ENCODE data around the gene FRMD1.

FRMD1 gene

DNA sequence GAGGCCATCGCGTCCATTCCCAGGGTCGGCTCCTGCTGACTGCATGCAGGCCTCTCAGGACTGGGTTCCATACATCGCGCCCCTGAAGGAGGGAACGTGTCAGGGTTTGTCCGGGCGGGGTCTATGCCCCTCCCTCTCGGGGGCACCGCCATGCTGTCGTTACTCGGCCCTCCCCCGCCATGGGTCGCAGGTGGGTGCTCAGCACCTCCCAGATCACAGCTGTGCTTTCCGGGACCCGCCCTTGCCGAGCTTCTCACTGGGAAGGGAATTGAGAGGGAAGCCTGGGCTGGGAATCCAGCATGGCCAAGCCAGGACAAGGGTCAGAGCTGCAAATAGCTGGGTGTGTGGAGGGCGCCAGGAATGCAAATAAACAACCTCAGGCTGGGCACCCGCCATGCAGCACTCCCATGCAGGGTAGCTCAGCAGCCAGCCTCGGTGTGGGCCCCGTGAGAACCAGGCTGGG, at the start of gene FRMD1:
TSS of gene FRMD1 (minus strand) at position 270 of the 463 bp plus-strand sequence. CDS start at position 152, 118 bp downstream.
- no peak for DNase-seq

DNA sequence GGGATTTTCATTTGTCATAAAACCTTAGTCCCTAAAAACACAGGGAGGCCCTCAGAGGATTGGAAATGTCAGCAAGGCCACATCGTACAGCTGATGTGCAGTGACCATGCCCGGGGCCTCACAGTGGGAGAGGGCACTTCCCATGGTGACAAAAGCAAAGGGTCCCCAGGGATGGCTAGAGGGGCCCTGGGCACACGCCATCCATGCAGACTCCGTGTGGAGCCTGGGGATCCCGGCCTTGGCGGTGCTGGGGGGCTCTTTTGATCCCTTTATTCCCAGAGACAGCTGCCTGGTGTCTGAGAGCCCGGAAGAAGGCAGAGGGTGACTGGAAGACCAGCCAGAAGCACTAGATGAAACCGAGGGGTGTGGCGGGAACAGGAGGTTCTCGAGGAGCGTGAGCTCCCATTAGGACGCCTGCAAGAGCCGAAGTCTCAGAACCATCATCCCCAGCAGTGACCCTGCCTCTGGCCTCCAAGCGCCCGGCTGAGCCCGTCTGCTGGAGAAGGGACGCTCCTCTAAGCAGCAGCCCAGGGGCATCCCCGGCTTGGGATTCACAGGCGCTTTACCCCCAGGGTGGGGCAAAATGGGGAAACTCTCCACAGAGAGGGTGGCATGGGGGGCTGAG, 49.1 kb upstream of the FRMD1 start:
- DNase-seq, result no peak

DNA sequence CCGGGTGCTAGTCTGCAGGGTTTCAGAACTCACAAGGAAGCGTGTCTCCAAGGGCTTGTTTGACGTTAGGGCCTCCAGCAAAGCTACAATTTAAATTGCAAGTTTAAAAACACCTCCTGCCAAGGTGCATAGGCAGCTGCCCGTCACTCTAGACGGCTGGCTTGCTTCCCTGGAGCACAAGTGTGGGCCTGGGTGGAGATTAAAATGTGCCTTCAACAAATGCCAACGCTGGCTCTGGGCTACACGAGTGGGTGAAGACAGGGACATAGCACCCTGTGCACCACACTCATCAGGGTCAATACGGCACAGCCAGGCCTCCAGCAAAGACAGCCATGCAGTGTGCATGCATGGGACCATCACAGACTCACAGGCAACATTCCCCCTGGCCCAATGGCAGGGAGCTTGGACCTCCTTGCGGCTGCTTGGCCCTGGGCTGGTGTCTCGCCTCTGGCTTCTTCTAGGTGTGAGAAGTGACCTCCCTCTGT, 48.4 kb upstream of the FRMD1 start:
- no peak for DNase-seq

DNA sequence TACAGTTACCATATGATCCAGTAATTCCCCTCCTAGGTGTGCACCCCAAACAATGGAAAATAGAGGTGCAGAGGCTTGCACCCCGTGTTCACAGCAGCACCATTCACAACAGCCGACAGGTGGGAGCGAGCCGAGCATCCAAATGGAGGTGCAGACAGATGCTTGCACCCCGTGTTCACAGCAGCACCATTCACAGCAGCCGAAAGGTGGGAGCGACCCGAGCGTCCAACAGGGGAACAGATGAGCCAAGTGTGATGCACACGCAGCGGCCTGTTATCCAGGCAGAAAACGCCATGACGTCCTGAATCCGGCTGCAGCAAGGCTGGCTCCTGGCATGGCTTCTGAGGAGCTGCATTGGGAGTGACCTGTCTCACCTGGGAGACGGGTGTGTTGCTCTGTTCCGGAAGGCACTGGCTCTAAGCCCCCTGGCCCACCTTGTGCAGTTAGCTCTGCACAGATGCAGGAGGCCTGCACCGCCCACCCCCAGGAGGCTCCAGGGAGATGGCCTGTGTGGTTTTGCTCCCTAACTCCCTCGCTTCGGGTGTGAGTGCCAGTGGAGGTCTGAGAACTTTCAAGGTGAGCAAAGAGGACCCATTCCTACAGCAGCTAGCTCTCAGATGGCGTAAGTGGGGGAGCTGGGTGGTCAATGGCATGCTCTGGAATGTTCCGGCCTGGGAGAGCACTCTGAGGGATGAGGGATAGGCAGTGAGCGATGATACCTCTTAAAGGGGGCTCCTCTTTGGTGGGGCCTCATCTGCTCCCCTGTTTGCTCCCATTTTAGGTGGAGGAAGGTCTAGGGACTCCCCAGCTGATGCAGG, 47.8 kb upstream of the FRMD1 start:
- no peak for DNase-seq

DNA sequence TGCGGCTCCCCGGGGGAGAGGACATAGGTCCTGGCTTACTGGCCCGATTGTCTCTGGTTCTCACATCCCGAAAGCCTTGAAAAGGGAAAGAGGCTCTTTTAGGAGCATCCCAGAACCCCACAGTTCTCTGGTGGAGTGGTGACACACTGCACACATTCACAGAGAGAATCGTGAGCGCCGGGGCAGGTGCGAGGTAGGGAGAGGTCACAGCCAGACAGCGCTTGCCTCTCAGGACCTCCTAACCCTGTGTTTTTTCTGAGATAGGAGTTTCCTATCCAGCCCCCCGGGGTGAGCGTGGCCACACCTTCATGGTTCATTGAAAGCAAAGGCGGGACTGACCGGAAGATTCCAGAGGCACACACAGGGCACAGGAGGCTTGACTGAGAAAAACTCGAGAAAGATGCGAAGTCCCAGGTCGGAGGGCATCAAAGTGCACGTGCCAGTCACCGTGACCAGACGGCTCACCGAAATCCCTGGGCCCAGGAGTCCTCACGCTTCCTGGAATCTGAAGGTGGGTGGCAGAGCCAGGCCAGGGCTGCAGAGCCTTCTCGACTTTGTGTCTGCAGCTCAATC, 46.5 kb upstream of the FRMD1 start:
- DNase-seq, result no peak

DNA sequence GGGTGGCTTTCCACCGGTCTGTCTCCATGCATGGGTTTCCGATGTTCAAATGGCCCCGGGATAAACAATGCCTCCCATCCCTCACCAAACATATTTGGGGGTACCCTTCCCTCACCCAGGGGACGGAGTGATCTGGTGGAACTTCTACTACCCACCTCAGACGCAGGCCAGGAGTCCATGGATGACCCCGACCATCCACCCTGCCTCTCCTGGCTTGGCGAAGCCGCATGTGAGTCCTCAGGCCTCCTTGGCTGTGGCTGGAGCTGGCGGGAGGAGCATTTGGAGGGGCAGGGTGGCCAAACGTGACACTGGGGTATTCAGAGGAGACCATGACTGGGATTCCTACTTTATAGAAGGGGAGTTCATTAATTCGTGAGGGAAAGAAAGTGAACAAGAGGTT, 45.9 kb upstream of the FRMD1 start:
- DNase-seq, result no peak

DNA sequence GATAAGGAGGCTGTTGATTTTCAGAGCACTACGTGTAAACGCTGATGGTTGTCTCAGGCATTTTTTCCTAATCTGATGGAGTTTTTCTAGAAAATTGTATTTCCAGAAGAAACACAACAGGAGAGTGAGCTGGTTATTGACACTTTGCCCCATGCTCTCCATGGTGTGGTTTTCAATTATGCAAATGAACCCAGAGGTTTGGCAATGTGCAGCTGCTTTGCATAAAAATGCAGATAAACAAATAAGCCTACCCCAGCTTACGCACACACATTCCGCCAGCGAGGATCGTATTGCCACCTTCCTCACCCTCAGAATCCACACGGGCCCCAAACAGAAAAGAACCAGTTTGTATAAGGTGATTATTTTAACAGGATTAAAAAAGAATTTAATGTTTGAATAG, 45.1 kb upstream of the FRMD1 start:
- no peak for DNase-seq

DNA sequence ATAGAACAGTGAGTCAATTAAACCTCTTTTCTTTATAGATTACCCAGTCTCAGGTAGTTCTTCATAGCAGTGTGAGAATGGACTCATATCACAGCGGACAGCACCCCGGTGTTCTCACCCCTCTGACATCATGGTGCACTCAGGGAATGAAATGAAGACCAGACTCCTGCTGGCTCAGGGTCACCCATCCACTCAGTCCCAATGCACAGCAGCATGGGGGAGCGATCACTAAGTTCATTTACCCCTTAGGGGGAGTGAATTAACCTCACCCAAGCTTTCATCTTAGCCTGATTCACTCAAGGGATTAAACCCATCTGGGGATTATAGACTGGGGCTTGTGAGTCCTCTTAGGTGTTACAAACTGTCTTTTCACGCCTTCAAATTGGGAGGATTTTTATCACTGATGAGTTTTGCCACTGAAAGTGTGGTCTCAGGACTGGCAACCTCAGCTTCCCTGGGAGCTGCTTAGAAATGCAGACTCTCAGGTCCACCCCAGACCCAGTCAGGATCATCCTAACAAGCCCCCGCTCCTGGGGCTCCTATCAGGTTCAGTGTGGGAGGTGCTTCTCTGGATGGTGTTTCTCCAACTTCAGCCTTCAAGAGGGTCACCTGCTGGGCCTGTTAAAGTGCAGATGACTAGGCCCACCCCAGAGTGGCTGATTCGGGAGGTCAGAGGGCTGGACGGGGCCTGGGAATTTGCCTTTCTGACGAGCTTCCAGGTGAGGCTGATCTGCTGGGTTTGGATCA, 44.3 kb upstream of the FRMD1 start:
- no peak for DNase-seq

DNA sequence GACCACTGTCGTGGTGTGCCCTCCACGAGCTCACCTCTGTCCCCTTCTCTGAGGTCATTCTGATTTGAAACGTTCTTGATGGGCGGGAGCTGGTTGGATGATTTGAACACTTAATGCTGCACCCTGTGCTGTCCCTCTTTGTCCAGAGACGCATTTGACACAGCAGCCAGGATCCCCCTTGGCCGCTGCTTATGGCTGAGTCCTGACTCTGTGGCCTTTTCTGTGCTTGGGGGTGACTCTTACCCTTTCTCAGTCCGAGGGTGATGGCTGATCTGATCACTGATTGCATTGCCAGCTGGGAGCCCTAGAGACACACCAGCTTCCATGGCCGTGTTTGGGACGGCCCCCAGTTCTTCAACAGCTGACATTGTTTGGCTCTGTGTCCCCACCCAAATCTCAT, 43.5 kb upstream of the FRMD1 start:
- no peak for DNase-seq

DNA sequence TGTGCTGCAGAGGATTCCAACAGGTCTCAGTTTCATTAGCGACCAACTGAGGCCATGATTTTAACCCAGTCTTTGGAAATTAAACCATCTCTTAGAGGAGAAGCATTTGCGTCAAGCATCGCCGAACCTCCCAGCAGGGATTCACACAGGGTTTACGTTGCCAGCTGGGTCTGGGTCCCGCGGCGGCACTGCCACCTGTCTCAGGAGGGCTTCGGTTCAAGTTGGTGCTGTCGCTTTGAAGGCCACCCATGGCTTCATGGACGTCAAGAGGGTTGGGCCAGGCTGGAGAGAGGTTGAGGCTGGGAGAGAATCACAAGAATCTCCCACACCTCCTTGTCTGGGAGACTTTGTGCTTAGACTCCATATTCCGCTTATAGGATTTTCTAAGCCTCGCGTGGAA, 43.0 kb upstream of the FRMD1 start:
- no peak for DNase-seq

DNA sequence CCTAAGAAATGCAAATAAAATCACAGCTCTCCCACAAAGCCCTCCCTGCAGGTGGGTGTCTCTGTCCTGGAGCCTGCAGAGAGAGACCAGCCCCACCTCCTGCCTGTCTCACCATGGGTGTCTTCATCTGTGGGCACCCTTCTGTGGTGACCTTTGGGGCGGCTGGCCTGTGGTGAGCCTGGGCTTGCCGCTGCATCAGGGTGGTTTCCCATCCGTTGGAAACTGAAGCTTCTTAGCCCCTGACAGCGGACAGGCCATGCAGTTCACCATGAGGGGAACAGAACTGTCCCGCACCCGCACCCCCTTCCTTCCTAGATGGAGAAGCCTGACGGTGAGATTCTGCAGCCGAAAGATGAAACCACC, 42.3 kb upstream of the FRMD1 start:
- DNase-seq, result no peak

DNA sequence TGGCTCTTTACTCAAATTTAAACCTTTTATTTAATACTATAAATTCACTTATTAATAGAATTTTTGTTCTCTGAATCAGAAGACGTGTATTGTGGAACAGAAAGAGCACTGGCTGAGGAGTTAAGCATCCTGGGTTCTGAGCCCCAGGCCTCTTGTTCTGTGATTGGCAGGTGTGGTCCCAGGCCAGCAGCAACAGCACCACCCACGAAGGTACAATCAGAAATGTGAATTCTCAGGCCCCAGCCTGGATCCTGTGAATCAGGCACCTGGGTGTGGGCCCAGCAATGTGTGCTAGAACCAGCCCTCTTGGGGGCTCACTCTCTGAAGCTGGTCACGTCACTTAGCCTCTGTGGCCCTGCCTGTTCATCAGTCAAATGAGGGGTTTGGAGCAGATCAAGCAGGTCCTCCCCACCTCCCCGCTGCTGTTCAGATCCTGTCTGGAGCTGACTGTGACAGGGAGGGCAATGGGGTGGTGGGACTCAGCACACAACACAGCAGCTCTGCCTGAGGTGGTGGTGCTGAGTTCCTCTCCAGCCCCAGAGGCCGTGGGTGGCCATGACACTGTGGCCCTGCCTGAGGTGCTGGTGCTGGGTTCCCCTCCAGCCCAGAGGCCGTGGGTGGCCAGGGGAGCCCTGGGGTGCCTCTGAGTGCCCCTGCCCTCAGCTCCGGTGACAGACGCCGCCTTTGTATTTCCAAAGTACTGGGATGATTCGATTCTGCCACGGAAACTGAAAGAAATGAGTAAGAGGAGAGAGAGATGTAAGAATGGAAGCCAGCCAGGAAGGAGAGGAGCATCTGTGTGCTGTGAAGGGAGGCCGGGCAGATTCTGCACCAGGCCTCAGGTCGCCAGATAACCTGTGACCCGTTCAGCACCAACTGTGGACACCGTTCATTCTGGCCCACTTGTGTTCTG, 41.6 kb upstream of the FRMD1 start:
- no peak for DNase-seq

DNA sequence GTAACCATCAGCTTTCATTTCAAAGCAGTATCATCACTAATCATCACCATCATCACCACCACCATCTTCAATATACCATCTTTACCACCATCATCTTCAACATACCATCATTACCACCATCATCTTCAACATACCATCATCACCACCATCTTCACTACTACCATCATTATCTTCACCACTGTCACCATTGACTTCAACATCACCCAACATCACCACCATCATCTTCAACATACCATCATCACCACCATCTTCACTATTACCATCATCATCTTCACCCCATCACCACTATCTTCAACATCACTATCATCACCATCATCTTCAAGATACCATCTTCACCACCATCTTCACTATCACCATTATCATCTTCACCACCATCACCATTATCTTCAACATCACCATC, 40.5 kb upstream of the FRMD1 start:
- no peak for DNase-seq

DNA sequence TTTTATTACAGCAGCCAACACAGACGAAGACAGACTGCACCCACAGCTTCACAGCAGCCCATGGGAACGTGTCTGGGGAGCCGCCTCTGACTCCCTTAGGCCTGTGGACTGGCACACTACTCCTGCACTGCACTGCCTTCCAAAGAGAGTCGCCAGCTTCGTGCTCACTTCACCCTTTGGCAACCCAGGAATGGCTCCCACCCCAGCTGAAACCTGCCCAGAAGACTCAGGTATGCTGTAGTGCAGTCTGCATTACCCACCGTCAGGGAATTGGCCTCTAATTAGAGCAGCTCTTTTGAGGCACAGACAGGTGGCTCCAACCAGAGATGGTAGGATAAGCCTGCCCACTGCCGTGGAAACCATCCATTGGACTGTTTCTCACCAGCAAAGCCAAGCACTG, 39.9 kb upstream of the FRMD1 start:
- no peak for DNase-seq

DNA sequence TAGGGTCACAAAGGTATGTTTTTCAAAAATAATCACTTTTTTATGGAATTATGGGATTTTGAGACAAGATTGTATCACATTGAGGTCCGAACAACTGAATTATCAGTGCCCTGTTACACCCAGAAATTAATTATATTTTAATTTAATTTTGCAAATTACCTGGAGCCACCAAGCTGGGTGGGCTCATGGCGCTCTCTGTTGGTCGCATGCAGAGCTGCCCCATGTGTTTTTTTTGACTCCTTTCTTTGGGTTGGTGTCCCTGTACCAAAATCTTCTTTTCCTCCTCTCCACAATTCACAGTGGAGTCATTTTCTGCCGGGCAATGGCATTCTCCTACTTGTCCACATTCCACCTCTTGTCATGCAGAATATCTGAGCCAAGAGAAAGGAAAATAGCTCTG, 38.9 kb upstream of the FRMD1 start:
- DNase-seq, result no peak

DNA sequence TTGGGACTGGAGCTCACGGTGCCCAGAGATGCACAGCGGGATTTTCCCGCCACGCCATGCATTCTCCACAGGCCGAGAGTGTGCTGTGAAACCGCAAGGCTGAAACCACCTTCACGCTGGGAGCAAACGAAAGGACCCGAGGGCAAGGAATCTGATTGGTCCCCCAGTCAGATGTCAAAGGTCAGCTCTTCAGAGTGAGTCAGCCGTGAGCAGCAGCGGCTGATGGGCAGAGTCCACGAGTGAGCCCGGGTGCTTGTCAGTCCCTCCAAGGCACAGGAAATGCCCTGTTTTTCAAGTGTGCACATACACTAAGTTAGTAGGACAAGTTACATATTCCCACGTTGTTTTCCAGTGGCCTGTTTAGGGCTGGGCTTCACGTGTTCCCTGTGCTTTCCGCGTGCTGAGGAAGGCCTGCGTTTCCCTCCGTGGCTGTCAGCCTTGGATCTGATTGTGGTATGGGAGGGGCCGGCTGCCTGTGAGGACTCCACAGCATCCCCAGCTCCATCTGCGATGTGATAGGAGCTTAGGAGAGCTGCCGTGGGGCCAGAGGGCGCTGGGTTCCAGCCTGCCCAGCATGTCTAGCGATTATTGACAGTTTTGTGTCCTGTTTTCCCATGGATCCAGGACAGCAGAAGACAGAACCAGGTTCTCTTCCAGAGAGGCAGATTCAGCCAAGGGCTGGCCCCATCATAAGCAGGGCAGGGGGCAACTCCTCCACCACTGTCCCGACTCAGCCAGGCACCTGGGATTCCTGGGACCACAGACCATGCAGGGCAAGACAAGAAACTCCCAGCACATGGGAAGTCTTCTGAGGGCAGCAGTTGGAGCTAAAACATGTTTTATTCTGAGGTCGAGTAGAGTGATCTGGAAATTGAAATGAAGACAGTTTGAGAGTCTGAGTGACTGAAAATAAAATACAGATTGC, 38.2 kb upstream of the FRMD1 start:
- no peak for DNase-seq

DNA sequence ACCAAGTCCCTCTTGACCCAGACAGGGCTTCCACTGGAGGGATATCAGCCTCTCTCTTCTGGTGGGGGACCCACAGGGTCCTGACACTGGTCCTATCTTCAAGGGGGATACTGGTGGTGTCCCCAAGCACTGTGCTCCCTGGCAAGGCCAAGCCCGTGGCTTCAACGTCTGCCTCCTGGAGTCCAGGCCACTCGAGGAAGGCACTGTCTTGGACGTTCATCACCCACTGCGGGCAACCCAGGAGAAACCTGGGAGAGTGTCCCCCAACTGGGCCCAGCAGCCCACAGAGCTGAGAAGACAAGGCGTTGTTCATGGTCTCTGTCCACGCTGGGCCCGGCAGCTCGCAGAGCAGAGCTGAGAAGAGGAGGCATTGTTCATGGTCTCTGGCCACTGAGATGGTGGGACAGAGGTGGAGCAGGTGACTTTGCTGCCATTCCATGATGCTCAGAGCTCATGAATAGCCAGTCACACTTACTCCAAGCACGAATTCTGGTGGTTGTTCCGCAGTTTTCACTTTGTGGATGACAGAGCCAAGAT, 37.5 kb upstream of the FRMD1 start:
- DNase-seq, result no peak

DNA sequence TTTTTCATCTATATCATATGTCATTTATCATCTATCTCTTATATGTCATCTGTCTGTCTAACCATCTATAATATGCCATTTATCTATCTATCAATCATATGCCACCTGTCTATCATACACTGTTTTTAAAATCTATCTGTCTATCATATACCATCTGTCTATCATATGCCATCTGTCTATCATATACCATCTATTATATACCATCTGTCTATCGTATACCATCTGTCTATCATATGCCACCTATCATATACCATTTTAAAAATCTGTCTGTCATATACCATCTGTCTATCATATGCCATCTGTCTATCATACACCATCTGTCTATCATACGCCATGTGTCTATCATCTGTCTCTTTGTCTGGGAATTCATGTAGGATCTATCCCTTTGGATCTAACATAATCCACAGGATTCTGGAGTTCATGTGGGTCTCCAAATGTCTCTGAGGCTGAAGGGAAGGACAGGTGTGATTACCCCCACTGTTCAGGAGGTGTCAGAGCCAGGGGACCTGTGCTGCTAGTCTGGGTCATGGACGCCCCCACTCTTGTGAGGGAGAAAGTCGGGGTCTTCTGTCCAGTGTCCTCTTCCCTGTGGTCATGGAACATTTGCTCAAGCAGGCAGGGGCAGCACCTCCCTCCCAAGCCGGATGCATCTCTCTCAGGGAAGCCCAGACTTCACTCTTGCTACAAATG, 36.9 kb upstream of the FRMD1 start:
- no peak for DNase-seq

DNA sequence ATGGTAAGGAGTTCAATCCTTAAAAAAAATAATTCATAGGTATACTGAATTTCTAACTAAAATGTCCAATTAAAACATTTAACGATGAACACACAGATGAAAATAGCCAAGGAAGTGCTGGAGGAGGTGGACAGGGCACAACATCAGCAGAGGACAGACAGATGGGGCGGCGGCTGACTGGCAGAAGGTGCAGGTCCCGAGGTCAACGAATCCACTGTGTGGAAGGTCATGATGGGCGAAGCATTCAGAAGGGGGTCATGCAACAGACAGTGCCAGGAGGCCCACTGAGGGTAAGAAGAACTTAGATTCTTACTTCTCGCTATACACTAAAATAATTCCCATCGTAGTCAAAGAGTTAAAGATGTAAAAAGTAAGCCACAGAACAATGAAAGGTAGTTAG, 34.2 kb upstream of the FRMD1 start:
- no peak for DNase-seq

DNA sequence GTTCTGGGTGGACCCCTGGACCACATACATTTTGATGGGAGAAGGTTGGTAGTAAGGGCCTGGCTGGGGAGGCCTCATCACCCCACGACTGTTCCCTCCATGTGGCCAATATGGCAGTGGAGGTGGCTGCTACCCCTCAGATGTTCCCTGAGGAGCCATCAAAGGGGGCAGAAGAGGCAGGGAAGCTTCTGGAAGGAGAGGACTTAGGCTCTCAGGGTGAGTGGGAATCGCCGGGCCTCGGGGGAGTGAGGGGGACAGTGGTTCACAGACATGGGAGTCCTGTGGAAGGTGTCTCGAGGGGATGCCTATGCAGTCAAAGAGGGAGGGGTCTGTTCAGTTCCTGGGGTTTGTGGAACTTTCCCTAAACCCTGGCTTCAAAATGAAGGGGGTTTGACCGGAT, 32.9 kb upstream of the FRMD1 start:
- no peak for DNase-seq
